ENCODE results near the gene XYLT1.

DNA sequence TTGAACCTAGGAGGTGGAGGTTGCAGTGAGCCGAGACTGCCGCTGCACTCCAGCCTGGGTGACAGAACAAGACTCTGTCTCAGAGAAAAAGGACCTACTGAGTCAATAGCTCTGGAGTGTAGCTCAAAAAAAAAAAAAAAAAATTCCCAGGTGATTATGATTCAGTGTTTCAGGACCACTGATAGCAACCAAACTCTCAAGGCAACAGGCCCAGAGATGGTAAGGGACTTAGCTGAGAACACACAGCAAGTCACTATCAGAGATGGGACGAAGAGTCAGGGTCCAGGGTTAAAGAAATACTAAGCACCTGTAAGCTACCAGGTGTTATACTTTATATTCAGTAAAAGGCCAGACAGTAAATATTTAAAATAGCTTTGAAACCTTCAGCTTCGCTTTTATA lies 335.3 kb downstream of the XYLT1 start:
- TF ChIP-seq, protein P1, sequence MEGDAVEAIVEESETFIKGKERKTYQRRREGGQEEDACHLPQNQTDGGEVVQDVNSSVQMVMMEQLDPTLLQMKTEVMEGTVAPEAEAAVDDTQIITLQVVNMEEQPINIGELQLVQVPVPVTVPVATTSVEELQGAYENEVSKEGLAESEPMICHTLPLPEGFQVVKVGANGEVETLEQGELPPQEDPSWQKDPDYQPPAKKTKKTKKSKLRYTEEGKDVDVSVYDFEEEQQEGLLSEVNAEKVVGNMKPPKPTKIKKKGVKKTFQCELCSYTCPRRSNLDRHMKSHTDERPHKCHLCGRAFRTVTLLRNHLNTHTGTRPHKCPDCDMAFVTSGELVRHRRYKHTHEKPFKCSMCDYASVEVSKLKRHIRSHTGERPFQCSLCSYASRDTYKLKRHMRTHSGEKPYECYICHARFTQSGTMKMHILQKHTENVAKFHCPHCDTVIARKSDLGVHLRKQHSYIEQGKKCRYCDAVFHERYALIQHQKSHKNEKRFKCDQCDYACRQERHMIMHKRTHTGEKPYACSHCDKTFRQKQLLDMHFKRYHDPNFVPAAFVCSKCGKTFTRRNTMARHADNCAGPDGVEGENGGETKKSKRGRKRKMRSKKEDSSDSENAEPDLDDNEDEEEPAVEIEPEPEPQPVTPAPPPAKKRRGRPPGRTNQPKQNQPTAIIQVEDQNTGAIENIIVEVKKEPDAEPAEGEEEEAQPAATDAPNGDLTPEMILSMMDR (optimal IDR thresholded peaks at IDR 0.05 in 1 of 3, IDR thresholded peaks at IDR 0.05 in 1 of 3, conservative IDR thresholded peaks at IDR 0.05 in 1 of 3; ENCODE audit: extremely low read depth in 1 of 3, insufficient read depth in 2 of 3, low read length in 3 of 3): no peak
- TF ChIP-seq EZH2 (IDR thresholded peaks at IDR 0.05; ENCODE audit: low read length): no peak
